ENCODE data around the gene CHMP4A.
"Not testable (repeated sequence)": the region's sequence is repeated elsewhere in the genome, so short reads cannot be mapped to it uniquely, and the experiment has no call there.

The CHMP4A gene

DNA sequence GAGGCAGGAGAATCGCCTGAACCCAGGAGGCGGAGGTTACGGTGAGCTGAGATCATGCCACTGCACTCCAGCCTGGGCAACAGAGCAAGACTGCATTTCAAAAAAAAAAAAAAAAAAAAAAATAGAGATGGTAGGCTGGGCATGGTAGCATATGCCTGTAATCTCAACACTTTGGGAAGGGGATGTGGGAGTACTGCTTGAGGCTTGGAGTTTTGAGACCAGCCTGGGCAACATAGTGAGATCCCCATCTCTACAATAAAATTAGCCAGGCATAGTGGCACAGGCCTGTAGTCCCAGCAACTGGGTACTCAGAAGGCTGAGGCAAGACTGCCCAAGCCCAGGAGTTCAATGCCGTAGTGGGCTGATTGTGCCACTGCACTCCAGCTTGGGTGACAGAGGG lies 9.7 kb upstream of the CHMP4A start:
- not testable (repeated sequence) for DNase-seq (ENCODE audit: low spot score)

DNA sequence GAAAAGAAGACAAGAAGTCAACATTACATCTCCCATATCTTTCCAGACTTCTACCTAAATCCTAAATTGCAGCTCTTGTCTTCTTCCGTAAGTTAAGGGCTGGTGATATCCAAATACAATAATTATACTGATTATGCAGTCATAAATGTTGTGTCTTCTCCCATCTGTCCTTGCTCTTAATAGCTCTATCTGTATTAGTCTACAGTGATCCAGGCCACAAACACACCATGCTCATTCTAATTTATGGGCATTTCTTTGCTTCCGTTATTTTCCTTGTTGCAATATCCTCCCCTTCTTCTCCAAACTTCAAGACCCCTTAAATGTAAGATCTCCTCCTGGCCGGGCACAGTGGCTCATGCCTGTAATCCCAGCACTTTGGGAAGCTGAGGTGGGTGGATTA lies 6.2 kb upstream of the CHMP4A start:
- DNase-seq (ENCODE audit: low spot score) = no peak

DNA sequence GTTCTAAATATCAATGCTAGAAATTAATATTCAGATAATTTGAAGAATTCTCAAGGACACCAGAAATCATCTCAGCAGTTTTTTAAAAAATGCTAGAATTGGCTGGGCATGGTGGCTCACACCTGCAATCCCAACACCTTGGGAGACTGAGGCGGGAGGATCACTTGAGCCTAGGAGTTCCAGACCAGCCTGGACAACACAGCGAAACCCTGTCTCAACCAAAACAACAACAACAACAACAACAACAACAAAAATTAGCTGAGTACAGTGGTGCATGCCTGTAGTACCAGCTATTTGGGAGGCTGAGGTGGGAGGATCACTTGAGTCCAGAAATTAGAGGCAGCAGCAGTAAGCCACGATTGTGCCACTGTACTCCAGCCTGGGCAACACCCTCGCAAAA lies 5.8 kb upstream of the CHMP4A start:
- DNase-seq (ENCODE audit: low spot score) = no peak

DNA sequence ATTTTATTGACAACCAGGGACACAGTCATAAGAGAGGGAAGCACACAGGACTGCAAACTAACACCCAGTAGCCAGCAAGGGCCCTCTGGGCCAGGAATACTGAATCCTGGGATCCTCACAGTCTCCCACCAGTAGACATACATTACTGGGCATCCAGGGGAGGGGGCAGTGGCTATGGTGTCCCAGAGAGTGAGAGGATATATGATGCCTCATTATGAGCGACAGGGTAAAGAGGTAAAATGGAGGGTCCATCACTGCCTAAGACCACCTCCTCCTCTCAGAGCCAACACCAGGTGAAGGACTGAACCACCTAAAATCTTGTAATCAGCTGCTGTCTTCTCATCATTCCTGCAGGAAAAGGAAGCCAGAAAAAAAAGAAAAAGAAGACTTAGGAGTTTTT lies 3.6 kb upstream of the CHMP4A start:
- DNase-seq (ENCODE audit: low spot score) = not testable (repeated sequence)

DNA sequence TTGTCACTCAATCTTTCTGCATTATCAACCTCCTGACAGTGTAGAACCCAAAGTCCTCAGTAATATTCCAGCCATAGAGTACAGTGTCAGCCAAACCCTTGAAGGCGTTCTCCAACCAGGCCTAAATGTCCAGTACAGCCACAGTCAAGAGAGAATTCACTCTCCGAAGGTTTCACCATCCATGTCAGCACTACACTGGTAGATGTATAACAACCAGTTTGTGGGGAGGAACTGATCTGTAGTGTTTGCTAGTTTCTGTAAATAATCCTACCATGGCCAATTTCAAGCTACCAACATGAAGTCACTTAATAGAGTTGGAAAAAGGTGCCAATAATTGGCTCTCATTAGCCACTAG lies 3.0 kb upstream of the CHMP4A start:
- no peak for DNase-seq (ENCODE audit: low spot score)

DNA sequence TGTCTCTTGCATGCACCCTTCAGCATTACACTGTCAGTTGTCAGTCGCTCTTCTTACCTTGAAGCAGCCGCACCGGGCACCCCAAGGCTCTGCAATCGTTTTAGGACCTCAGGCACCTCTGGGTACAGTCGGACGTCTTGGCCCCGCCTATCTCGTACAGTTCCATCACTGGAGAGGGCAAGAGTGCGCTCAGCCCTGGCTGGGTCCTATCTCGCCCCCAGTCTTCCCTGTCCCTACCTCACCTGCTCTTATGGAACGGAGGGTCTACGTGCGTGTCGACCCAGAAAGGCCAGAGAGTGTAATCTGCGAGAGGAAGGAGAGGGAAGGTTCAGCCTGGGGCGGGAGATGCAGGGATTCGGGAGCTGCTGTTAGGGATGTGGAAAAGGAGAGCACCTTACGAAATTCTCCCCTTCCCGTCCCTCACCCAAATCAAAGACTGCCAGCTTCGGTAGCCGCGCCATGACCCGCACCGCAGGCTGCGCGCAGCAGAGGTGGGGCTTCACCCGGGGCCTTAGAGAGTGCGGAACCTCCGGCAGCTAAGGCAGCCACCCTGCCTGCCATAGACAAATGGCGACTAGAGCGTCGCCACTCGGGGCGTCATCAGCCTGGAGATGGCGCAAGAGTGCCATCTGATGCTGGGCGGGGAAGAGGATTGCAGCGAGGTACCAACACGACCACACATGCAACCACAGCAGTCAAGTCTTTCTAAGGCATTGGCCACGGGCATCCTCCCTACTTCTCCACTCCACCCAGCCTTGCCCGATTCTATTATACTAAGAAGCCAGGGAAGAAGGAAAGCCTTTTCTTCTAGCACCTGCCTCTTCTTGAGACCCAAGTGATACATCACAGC lies 2.4 kb upstream of the CHMP4A start, which contains the start of gene MDP1:
Gene MDP1, minus strand, starts transcription at position 572 of the 850 bp plus-strand sequence. Its CDS starts 111 bp downstream, at position 461.
- DNase-seq (ENCODE audit: low spot score) = peak; percentile 88

DNA sequence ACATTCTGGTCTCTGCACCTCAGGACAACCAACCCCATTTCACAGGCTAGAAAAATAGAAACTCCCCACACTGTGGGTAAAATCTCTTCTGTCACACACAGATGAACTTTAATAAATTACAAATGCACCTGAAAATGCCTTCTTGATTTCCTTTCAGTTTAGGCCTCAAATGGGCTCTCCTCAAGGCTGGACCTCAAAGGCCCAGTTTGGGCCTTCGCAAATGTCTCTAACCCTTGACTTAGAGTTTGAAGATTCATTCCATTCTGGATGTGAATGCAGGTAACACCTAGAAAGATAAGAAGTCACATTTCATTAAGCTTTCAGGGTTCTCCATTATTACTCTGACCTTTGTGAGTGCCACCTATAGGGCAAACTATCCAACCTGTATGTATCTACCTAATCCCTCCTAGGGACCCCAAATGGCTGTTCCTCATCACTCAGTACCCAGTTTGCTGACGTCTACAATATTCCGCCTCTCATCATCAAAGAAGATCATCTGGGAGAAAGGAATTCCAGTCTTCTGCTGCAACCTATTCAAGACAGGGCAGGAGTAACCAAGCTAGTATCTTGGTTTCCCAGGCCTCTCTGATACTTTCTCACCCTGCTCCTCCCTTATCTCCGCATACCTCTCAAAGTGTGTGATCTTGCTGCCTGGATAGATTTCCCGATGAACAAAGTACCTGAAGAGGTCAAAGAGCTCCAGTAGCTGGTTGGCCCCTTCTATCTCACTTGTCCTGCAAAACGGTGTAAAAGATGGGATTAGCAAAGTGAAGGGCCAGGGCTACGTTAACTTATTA lies 776 bp upstream of the CHMP4A start:
- DNase-seq (ENCODE audit: low spot score) = no peak

DNA sequence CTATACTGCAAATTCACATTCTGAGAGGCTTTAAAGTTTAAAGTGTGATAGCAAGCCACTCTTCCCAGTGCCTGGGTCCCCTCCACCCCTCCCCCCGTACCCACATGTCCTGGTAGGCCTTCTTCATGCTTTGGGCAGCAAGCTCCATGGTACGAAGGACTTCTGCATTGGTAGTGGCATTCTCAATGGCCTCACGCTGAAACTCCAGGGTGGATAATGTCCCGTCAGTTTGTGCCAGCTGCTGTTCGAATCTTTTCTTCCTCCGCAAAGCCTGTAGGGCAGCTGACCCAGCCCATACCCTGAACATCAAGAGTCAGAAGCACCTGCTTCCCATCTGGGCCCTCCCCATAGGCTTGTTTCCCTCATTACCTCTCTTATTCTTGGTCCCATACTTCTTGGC lies 2.0 kb downstream of the CHMP4A start:
- no peak for DNase-seq (ENCODE audit: low spot score)

DNA sequence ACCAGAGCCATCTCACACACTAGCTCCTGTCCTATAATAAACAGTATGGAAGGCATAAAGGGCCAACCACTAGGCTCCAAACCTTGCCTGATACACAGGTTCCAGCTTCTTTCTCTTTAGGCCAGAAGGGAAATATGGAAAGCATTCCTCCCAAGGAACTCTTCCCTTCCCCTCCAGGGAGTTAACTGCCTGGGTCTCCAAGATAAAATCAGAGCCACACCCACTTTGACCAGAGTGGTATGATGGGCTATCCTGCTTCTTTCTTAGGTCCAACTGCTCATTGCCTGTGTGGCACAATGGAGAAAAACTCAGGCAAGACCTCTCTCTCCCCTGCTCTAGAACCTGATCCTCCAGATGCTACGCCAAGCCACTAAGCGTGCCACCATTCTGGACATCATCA lies 5.7 kb downstream of the CHMP4A start:
- no peak for DNase-seq (ENCODE audit: low spot score)

DNA sequence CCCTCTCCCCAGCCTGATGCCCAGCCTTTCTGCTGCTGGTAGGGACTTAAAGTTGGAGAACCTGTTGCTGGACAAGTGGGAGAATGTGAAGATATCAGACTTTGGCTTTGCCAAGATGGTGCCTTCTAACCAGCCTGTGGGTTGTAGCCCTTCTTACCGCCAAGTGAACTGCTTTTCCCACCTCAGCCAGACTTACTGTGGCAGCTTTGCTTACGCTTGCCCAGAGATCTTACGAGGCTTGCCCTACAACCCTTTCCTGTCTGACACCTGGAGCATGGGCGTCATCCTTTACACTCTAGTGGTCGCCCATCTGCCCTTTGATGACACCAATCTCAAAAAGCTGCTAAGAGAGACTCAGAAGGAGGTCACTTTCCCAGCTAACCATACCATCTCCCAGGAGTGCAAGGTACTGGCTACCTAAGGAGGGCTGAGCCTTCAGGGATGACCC lies 6.2 kb downstream of the CHMP4A start:
- DNase-seq (ENCODE audit: low spot score) = no peak

DNA sequence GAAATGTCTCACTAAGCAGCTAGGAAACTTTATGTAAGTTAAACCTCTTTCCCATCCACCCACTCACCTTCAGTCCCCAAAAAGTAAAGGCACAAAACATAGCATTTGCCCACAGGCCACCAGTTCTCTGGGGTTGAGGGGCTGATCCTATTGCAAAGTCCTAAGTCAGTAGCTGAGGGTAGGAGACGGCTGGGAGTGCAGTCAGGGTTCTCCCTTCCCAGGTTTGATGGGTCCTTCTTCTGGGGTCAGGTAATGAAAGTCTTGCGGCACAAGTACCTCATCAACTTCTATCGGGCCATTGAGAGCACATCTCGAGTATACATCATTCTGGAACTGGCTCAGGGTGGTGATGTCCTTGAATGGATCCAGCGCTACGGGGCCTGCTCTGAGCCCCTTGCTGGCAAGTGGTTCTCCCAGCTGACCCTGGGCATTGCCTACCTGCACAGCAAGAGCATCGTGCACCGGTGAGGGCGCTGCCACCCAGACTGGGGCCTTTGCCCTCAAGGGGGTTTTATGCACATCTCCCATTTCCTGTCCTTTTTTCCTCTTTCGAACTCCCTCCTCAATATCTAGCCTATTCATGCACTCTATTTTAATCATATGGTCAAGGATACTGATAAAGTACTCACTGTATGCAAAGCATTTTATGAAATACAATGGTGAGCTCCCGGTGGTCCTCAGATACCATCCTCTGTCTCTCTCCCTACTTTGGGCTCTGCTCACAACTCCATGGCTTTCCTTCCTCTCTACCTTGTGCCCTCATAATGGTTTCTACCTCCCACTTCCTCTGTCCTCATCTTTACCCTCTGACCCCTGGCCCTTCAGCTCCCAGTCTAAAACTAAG lies 6.8 kb downstream of the CHMP4A start:
- DNase-seq (ENCODE audit: low spot score) = no peak

DNA sequence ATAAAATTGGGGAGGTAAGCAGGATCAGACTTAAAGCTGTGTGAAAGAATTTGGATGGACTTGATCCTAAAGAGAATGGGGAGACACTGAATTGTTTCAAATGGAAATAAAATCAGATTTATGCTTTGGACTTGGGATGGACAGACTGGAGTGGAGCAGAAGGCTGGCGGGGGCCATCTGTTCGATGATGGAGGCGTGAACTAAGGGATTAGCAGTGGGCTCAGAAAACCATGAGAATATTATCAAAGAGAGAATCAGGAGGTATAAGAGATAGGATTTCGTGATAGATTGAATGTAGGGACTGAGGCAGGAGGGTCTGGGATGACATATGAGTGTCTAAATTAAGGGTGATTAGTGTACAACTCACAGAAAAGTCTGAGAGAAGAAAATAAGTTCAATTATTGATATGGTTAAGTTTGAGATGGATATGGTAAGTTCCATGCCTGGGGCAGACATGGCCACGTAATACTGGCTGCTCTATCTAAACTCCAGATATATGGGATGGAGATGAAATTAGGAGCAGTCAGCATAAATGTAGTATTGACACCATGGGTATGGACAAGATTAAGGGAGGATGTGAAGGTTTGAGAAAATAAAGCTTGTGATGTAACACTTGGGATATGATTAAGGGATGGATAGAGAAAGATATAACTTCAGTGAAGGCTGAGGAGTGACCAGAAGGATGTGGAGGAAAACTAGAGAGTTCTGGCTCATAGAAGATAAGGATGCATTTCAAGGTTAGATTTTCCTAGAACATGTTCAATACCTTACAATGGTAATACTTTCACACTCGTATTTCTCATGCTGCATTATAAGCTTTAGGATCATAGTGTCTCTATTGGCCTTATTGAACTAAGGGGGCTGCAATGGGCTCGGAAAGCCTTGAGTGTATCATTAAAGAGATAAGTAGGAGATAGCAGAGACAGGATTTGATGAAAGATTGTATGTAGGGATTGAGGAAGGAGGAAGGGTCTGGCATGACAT lies 8.8 kb downstream of the CHMP4A start:
- no peak for DNase-seq (ENCODE audit: low spot score)

DNA sequence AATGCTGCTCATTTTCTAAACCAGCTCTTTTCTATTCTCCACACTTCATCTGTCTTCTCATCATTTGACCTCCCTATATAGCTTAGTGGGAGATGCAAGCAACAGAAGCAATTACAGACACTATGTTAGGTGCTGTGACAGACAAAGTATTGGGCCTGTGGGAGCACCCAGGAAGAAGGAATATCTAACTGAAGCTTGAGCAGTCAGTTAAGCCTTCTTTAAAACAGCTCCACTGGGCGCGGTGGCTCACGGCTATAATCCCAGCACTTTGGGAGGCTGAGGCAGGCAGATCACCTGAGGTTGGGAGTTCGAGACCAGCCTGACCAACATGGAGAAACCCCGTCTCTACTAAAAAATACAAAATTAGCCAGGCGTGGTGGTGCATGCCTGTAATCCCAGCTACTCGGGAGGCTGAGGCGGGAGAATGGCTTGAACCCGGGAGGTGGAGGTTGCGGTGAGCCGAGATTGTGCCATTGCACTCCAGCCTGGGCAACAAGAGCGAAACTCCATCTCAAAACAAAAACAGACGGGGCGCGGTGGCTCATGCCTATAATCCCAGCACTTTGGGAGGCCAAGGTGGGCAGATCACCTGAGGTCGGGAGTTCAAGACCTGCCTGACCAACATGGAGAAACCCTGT lies 9.9 kb downstream of the CHMP4A start:
- not testable (repeated sequence) for DNase-seq (ENCODE audit: low spot score)

DNA sequence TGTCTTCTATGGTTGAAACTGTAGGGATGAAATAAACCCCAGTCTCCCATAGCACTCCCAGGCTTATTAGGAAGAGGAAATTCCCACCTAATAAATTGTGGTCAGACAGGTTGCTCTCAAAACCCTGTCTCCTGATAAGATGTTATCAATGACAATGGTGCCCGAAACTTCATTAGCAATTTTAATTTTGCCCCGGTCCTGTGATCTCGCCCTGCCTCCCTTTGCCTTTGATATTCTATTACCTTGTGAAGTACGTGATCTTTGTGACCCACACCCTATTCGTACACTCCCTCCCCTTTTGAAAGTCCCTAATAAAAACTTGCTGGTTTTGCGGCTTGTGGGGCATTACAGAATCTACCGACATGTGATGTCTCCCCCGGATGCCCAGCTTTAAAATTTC lies 10.8 kb downstream of the CHMP4A start:
- DNase-seq (ENCODE audit: low spot score) = not testable (repeated sequence)

DNA sequence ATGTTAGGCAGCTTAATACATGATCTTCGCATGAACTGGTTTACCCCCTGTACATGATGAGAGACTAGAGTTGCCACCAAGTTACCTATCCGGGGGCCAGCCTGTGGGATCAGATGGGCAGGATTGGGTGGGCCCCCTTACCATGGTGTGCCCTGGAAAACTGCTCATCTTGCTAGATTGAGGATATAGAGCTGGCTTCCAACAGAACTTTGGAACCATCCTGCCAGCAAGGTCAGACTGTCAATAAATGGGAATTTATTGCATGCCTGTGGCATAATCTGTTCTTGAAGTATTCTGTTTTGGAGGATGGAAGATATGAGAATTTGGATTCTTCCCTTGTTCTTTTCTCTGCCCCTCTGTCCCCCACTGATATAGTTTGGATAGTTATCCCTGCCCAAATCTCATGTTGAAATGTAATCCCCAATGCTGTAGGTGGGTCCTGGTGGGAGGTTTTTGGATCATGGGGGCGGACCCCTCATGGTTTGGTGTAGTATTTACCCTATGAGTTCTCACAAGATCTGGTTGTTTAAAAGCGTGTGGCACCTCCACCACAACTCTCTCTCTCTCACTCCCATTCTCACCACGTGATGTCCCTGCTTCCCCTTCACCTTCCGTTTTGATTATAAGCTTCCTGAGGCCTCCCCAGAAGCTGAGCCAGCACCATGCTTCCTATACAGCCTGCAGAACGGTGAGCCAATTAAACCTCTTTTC lies 14.3 kb downstream of the CHMP4A start:
- DNase-seq (ENCODE audit: low spot score) = no peak

DNA sequence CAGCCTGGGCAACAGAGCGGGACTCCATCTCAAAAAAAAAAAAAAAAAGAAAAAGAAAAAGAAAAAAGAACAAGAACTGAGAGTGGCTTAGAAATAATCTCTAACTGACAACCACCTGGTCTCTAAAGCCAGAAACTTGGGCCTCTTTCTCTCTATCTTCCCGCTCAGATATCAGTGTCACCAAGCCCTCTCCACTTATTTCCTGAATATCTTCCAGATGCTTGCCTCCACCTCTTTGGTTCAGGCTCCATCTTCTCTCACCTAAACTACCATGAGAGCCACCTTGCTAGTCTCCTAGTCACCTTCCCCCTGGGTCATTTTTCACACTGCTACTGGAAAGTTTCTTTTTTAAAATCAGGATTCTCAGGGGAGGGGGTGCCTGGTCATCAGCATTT lies 16.2 kb downstream of the CHMP4A start:
- DNase-seq (ENCODE audit: low spot score) = no peak

DNA sequence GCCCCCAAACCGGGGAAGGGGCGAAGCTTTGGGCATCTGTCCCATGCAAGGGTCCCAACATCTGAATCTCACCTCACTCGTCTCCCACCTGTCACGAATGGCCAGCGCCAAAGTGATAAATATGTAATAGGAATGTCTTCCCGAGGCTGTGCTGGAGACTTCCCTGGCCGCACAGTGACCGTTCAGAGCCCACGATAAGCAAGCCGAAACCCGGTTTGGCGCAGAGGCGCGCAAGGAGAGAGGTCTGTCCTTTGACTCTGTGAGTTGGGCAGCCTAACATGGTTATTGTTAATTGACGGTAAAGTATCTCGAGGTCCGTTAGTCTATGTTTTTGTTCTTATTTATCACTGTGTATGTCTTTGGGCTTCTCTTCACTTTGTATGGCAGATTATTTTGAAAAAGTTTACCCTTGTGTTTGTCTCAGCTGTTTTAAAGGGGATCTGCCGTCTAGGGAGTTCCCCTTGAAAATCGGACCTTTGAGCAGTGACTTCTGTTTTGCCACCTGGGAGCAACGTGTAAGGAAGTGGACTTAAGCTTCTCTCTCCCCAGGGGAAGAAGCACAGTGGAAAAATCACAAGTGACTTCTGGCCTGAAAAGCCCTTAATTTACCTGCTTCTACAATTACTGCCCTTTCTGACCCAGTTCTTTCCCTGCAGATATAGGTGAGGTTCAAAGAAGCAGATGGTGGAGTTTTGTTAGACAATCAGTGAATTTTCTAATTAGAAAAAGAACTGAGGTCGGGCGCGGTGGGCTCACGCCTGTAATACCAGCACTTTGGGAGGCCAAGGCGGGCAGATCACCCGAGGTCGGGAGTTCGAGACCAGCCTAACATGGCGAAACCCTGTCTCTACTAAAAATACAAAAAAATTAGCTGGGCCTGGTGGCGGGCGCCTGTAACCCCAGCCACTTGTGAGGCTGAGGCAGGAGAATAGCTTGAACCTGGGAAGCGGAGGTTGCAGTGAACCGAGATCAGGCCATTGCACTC lies 16.9 kb downstream of the CHMP4A start:
- no peak for DNase-seq (ENCODE audit: low spot score)

DNA sequence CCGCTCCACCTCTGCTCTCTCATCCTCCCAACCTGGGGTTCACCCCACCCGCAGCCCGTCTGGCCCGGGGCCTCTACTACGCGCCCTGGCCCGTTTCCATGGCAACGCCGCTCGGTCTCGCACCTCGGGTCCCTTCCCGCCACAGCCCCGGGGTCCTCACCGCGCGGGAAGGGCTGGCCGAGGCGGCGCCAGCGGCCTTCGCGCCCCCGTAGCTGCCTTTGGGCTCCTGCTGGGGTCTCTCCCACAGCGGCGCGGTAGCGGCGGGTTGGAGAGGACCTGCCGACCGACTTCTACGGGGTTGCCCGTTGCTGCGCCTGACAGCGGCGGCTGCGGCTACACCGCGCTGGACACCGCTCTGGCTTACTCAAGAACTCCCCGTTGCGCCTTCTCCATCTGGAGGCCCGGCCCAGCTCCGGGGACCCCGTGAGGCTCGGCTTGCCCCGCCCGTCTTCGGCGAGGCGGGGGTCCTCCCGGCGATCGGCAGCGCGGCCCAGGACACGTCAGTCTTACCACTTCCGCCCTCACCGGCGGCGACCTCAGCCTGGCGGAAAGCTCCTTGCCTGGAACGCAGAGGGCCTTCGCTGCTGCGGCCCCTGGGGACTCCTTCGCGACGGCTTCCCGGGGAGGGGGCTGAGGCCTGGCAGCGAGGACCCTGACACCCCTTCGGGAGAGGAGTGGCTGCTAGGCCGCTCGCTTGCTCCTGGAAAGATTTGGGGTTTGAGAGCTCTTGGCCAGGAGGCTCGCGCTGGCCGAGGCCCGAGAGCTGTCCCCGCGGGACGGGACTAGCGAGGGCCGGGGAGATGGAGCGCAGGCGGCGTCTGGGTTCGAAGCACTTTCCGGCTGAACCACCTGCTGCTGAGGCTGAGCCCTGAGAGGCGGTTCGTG lies 17.9 kb downstream of the CHMP4A start, which contains the start of gene TM9SF1:
Gene TM9SF1, minus strand, starts transcription at position 256 of the 885 bp plus-strand sequence. CDS start 422 bp downstream, outside the sequence.
- DNase-seq (ENCODE audit: low spot score) = peak; percentile 85
